K562 (cell line): ENCODE results near the gene NYAP2.

ENCODE experiments used
- CTCF ChIP-seq, 3 experiments: IDR thresholded peaks in 2 of 3; conservative IDR thresholded peaks in 1 of 3; 2 replicates each; pipeline ENCODE4 v1.5.1; 2011 to 2012; ENCODE audit warnings: low read length in 3 of 3, mild to moderate bottlenecking in 3 of 3, control low read depth in 2 of 3, improper control_type of control experiment in 1 of 3, inconsistent platforms in 1 of 3, low read depth in 1 of 3, mixed read lengths in 1 of 3, moderate library complexity in 1 of 3; ENCODE audit not compliant: insufficient read depth in 2 of 3
- ILF3 ChIP-seq: fragments of 450-650 bp; IDR thresholded peaks from 2 replicates; pipeline ENCODE4 v1.6.1; 2018; ENCODE audit warnings: antibody characterized with exemption, mild to moderate bottlenecking, moderate library complexity, borderline replicate concordance
- NR0B1 ChIP-seq: fragments of 450-650 bp; IDR thresholded peaks from one replicate; pipeline ENCODE4 v1.6.1; 2018; ENCODE audit warnings: mild to moderate bottlenecking, moderate library complexity; ENCODE audit not compliant: partially characterized antibody
- NR2F6 ChIP-seq: fragments of 450-650 bp; formaldehyde crosslinking; IDR thresholded peaks from 2 replicates; pipeline ENCODE4 v1.4.0; 2020; ENCODE audit warnings: mild to moderate bottlenecking
- POLR2AphosphoS5 ChIP-seq: IDR thresholded peaks from 2 replicates; pipeline ENCODE4 v1.6.1; 2011; ENCODE audit warnings: mild to moderate bottlenecking, low read depth, low read length, moderate library complexity; ENCODE audit not compliant: control insufficient read depth, insufficient read depth
- RAD21 ChIP-seq, 2 experiments: fragments of 250-450 bp in 1 of 2; fragments of 450-650 bp in 1 of 2; sonication (Bioruptor Pico) in 1 of 2; formaldehyde crosslinking in 1 of 2; IDR thresholded peaks in 1 of 2; conservative IDR thresholded peaks in 1 of 2; 2 replicates each; pipeline versions ENCODE4 v1.4.0 to v1.8.0; 2020 to 2022; ENCODE audit warnings: mild to moderate bottlenecking in 2 of 2, moderate library complexity in 1 of 2
- SMARCA4 ChIP-seq: fragments of 450-650 bp; IDR thresholded peaks from 2 replicates; pipeline ENCODE4 v1.6.1; 2016
- YY1 ChIP-seq, 3 experiments: IDR thresholded peaks; 2 replicates each; pipeline ENCODE4 v1.6.1; 2011; ENCODE audit warnings: low read length in 2 of 3, mild to moderate bottlenecking in 2 of 3, moderate library complexity in 2 of 3, borderline replicate concordance in 1 of 3, control low read depth in 1 of 3, low read depth in 1 of 3; ENCODE audit not compliant: insufficient read depth in 3 of 3, insufficient replicate concordance in 2 of 3, control insufficient read depth in 1 of 3, insufficient read length in 1 of 3; ENCODE audit errors: extremely low read depth in 1 of 3
- ZNF324 ChIP-seq: fragments of 250-450 bp; sonication (Bioruptor Pico); IDR thresholded peaks from 2 replicates; pipeline ENCODE4 v1.4.0; 2020; ENCODE audit warnings: mild to moderate bottlenecking
- TF ChIP-seq, protein P1 (sequence below): sonication (generic); formaldehyde crosslinking; IDR thresholded peaks from 2 replicates; pipeline ENCODE4 v1.8.1; 2023; ENCODE audit warnings: mild to moderate bottlenecking, missing genetic modification reagents
- TF ChIP-seq, protein P2 (sequence below): fragments of 250-450 bp; sonication (Bioruptor Pico); IDR thresholded peaks from 2 replicates; pipeline ENCODE4 v1.5.0; 2021; ENCODE audit warnings: mild to moderate bottlenecking, borderline replicate concordance

DNA sequence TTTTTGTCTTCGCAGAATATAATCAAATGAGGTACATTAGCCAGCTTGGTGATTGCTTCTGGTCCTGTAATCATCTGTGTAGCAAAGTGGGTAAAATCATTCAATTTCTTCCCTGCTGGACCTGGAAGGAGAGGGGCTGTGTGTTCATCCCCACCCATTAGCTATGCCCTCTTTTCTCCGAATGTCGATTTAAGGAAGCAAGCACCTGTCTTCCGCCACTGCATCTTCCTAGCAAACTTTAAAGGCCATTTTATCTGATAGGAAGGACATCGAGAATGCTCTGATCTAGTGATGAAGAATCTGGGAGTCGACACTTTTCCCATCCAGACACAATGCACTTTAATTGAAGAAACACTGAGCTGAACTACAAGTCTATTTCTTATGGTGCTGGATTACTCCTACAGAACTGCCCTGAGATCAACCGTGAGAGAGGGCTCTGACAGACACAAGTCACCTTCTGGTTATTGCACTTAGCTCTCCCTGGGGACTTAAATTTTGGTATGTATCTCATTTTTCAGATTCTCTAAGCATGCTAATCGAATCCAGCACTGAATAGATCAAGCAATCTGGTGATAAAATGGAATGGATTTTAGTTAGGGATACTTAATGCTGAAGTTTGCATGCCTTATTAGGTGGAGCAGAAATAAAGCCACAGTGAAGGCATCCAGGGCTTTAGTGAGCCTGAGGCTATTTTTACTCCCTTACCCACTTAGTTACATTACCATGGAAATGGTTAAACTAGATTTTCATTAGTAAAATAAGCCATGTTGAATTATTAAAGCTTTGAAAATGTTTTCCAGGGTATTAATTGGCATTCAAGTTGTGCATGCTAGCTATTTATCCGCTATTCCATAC, 1.3 kb downstream of the NYAP2 start:
- no peak for TF ChIP-seq NR2F6 (CRISPR knock-in tag)
- no peak for TF ChIP-seq CTCF (IDR thresholded peaks at IDR 0.05 in 2 of 3, conservative IDR thresholded peaks at IDR 0.05 in 1 of 3; ENCODE audit: insufficient read depth in 2 of 3, low read depth in 1 of 3, low read length in 3 of 3)
- TF ChIP-seq, protein P1, sequence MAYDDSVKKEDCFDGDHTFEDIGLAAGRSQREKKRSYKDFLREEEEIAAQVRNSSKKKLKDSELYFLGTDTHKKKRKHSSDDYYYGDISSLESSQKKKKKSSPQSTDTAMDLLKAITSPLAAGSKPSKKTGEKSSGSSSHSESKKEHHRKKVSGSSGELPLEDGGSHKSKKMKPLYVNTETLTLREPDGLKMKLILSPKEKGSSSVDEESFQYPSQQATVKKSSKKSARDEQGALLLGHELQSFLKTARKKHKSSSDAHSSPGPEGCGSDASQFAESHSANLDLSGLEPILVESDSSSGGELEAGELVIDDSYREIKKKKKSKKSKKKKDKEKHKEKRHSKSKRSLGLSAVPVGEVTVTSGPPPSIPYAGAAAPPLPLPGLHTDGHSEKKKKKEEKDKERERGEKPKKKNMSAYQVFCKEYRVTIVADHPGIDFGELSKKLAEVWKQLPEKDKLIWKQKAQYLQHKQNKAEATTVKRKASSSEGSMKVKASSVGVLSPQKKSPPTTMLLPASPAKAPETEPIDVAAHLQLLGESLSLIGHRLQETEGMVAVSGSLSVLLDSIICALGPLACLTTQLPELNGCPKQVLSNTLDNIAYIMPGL (CRISPR knock-in tag), result no peak
- TF ChIP-seq NR0B1, result no peak
- no peak for TF ChIP-seq RAD21 (CRISPR knock-in tag; conservative IDR thresholded peaks at IDR 0.05 in 1 of 2, IDR thresholded peaks at IDR 0.05 in 1 of 2)
- TF ChIP-seq, protein P2, sequence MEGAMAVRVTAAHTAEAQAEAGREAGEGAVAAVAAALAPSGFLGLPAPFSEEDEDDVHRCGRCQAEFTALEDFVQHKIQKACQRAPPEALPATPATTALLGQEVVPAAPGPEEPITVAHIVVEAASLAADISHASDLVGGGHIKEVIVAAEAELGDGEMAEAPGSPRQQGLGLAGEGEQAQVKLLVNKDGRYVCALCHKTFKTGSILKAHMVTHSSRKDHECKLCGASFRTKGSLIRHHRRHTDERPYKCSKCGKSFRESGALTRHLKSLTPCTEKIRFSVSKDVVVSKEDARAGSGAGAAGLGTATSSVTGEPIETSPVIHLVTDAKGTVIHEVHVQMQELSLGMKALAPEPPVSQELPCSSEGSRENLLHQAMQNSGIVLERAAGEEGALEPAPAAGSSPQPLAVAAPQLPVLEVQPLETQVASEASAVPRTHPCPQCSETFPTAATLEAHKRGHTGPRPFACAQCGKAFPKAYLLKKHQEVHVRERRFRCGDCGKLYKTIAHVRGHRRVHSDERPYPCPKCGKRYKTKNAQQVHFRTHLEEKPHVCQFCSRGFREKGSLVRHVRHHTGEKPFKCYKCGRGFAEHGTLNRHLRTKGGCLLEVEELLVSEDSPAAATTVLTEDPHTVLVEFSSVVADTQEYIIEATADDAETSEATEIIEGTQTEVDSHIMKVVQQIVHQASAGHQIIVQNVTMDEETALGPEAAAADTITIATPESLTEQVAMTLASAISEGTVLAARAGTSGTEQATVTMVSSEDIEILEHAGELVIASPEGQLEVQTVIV (CRISPR knock-in tag), result no peak
- no peak for TF ChIP-seq YY1 (IDR thresholded peaks at IDR 0.05; ENCODE audit: borderline replicate concordance in 1 of 3, control insufficient read depth in 1 of 3, extremely low read depth in 1 of 3, insufficient read depth in 3 of 3, insufficient read length in 1 of 3, insufficient replicate concordance in 2 of 3, low read depth in 1 of 3, low read length in 2 of 3)
- TF ChIP-seq ZNF324 (CRISPR knock-in tag), result no peak
- no peak for TF ChIP-seq ILF3
- no peak for TF ChIP-seq SMARCA4
- no peak for TF ChIP-seq POLR2AphosphoS5
